Lower leg skin (tissue), 4 donors: Measurements from ENCODE around the gene EMSY. TPM values are rescaled to one million over a fixed set of nuclear protein-coding genes. Genes with fewer than 3 reads are reported as not detected.
"Not testable (repeated sequence)": the region's sequence is repeated elsewhere in the genome, so short reads cannot be mapped to it uniquely, and the experiment has no call there.

Source experiments
- DNase-seq, 2 donors: peaks; one replicate each; pipeline ENCODE4 v3.0.0-alpha.2; 2019; ENCODE audit warnings: low spot score in 2 of 2
- H3K4me3 ChIP-seq: fragments of 200-600 bp; sonication (generic); 2 replicates; pipeline ENCODE4 v1.5.1; 2017; ENCODE audit warnings: mild to moderate bottlenecking, low read depth; ENCODE audit not compliant: poor library complexity, severe bottlenecking
- POLR2A ChIP-seq, 2 donors: fragments of 450-650 bp; IDR thresholded peaks; one replicate each; pipeline ENCODE4 v1.6.1; 2016 to 2017; ENCODE audit warnings: antibody characterized with exemption in 2 of 2, mild to moderate bottlenecking in 1 of 2, moderate library complexity in 1 of 2
- WGBS, 2 donors: methylation state at CpG; one replicate each; pipeline ENCODE4 v1.1.5; 2018; 5-methylcytosine and 5-hydroxymethylcytosine counted together
- intact Hi-C: fragments of 100-400 bp; cut with DNase I; formaldehyde crosslinking; loops from one replicate; pipeline ENCODE4 v1.15.0; 2023; ENCODE audit warnings: low total_unique reads
- total RNA-seq, 4 donors: library from RNA; depleted of rRNA; stranded (reverse); fragments of >200 nt; gene quantifications; one replicate each; pipeline ENCODE4 v1.1.0, GENCODE V29; 2016
- TF ChIP-seq, protein P1 (sequence below), 3 donors: fragments of 450-650 bp; IDR thresholded peaks; one replicate each; pipeline ENCODE4 v1.5.1; 2016; ENCODE audit warnings: antibody characterized with exemption in 3 of 3, mild to moderate bottlenecking in 3 of 3, moderate library complexity in 2 of 3

Gene EMSY, protein sequence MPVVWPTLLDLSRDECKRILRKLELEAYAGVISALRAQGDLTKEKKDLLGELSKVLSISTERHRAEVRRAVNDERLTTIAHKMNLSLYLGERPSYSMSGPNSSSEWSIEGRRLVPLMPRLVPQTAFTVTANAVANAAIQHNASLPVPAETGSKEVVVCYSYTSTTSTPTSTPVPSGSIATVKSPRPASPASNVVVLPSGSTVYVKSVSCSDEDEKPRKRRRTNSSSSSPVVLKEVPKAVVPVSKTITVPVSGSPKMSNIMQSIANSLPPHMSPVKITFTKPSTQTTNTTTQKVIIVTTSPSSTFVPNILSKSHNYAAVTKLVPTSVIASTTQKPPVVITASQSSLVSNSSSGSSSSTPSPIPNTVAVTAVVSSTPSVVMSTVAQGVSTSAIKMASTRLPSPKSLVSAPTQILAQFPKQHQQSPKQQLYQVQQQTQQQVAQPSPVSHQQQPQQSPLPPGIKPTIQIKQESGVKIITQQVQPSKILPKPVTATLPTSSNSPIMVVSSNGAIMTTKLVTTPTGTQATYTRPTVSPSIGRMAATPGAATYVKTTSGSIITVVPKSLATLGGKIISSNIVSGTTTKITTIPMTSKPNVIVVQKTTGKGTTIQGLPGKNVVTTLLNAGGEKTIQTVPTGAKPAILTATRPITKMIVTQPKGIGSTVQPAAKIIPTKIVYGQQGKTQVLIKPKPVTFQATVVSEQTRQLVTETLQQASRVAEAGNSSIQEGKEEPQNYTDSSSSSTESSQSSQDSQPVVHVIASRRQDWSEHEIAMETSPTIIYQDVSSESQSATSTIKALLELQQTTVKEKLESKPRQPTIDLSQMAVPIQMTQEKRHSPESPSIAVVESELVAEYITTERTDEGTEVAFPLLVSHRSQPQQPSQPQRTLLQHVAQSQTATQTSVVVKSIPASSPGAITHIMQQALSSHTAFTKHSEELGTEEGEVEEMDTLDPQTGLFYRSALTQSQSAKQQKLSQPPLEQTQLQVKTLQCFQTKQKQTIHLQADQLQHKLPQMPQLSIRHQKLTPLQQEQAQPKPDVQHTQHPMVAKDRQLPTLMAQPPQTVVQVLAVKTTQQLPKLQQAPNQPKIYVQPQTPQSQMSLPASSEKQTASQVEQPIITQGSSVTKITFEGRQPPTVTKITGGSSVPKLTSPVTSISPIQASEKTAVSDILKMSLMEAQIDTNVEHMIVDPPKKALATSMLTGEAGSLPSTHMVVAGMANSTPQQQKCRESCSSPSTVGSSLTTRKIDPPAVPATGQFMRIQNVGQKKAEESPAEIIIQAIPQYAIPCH (N-terminal part only)
- total RNA-seq = 10 to 100 TPM; 12.8 to 45.0 (median 14.7) TPM

DNA sequence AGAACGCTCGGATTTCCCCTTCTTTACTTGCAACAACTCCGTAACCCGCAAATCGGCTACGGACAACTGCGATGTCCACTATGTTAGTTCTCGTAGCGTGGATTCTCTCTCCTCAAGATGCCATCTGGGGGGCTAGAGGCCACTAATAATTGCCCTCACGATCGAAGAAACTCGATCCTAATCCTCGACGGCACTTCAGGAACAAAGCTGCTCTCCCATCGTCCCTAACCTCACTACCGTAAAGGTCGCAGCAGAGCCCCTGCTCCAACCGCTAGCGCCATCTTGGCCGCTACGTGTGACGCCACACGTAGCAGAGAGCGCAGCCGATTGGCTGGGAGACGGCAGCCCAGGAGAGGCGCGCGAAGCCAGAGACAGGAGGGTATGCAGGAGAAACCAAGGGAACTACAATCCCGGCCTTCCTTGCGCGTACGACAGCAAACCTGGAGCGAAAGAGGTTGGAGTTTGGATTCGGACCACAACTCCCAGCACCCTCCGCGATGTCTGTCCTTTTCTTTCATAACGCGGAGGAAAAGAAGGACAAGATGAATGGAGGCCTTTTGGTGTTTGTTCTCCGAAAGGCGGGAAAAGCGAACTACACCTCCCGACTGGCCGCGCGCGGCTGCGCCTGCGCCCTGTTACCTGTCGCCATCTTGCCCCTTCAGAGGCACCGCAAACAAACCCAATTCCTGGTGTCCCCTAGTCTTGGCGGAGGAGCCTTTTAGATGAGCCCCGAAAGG lies at the start of gene EMSY:
Gene EMSY, plus strand, starts transcription at position 635 of the 737 bp plus-strand sequence. CDS start 1,921 bp downstream, outside the sequence.
- intact Hi-C loops = loop anchor here (5.0 kb wide), 1 partner anchor 62 kb away; the partner anchor contains the start of genes GVQW3 and THAP12
- H3K4me3 ChIP-seq = peak within 1 kb of the TSS; percentile 91
- peak; percentile 98 for DNase-seq
- 0% methylated on average over 52 to 53 of the region's 53 CpGs for WGBS, 2 donors
- peak in 1 of 2 donors; percentile 96 for TF ChIP-seq POLR2A (IDR thresholded peaks at IDR 0.05)
- TF ChIP-seq, protein P1, sequence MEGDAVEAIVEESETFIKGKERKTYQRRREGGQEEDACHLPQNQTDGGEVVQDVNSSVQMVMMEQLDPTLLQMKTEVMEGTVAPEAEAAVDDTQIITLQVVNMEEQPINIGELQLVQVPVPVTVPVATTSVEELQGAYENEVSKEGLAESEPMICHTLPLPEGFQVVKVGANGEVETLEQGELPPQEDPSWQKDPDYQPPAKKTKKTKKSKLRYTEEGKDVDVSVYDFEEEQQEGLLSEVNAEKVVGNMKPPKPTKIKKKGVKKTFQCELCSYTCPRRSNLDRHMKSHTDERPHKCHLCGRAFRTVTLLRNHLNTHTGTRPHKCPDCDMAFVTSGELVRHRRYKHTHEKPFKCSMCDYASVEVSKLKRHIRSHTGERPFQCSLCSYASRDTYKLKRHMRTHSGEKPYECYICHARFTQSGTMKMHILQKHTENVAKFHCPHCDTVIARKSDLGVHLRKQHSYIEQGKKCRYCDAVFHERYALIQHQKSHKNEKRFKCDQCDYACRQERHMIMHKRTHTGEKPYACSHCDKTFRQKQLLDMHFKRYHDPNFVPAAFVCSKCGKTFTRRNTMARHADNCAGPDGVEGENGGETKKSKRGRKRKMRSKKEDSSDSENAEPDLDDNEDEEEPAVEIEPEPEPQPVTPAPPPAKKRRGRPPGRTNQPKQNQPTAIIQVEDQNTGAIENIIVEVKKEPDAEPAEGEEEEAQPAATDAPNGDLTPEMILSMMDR (IDR thresholded peaks at IDR 0.05) = no peak

DNA sequence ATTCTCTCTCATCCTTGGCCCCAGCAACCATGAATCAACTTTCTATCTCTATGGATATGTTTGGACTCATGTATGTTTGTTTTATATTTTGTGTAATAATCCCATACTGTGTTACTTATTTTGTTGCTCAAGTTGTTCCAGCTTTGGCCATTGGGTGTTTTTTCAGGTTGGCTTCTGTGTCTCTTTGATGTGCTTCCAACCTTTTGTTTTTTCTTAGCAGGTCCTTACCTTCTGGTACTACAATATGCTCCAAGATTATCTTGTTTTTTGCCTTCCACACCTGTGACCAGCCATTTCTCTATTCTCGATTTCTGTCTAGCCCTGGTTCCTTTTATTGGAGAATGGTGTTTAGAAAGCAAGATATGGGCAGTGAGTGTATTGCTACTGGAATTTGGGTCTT lies 49.5 kb upstream of the EMSY start:
- H3K4me3 ChIP-seq = no peak overlapping the region
- TF ChIP-seq, protein P1 (IDR thresholded peaks at IDR 0.05) = no peak
- no peak for TF ChIP-seq POLR2A (IDR thresholded peaks at IDR 0.05)
- intact Hi-C loops = no loop called here
- 93 to 94% methylated on average over 1 of the region's 1 CpG for WGBS, 2 donors
- no peak for DNase-seq

DNA sequence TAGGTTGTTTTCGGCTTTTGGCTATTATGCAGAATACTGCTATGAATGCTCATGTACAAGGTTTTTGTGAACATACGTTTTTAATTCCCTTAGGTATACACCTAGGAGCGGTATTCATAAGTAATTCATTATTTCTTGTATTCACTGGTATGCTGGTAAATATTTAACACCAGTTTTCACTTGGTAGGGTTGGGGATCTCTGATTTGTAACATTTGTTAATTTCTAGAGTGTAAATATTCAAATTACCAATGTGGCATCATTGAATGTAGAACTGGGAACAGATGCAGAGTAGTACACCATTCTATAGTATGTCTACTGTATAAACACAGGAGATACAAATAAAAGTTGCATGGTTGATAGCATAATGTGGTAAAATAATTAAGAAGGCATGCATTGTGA lies 47.4 kb upstream of the EMSY start:
- DNase-seq = no peak
- H3K4me3 ChIP-seq = no peak overlapping the region
- TF ChIP-seq POLR2A (IDR thresholded peaks at IDR 0.05) = no peak
- intact Hi-C loops = no loop called here
- 94 to 98% methylated on average over 3 of the region's 3 CpGs for WGBS, 2 donors

DNA sequence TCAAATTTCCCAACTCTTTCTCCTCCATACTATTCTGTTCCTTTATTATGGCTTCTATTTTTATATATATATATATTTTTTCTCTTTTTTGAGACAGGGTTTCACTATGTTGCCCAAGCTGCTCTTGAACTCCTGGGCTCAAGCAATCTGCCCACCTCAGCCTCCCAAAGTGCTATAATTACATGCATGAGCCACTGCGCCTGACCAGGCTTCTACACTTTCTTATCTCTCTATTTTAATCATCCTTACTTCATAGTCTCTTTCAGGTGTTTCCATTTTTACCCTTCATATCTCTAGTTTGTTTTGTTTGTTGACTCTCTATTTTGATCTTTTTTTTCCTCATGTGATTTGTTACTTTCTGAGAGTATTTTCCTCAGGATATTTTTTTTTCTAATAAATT lies 43.9 kb upstream of the EMSY start:
- DNase-seq = no peak
- TF ChIP-seq, protein P1 (IDR thresholded peaks at IDR 0.05) = no peak
- no peak for TF ChIP-seq POLR2A (IDR thresholded peaks at IDR 0.05)
- no peak overlapping the region for H3K4me3 ChIP-seq
- intact Hi-C loops = no loop called here
- 94 to 97% methylated on average over 1 of the region's 1 CpG for WGBS, 2 donors

DNA sequence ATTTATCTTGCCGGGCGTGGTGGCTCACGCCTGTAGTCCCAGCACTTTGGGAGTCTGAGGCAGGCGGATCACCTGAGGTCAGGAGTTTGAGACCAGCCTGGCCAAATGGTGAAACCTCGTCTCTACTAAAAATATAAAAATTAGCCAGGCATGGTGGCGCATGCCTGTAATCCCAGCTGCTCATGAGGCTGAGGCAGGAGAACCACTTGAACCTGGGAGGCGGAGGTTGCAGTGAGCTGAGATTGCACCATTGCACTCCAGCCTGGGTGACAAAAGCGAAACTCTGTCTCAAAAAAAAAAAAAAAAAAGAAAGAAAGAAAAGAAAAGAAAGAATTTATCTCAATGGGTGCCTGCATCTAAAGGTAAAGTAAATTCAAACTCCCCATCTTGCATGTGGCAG lies 43.3 kb upstream of the EMSY start:
- intact Hi-C loops = not testable (repeated sequence)

DNA sequence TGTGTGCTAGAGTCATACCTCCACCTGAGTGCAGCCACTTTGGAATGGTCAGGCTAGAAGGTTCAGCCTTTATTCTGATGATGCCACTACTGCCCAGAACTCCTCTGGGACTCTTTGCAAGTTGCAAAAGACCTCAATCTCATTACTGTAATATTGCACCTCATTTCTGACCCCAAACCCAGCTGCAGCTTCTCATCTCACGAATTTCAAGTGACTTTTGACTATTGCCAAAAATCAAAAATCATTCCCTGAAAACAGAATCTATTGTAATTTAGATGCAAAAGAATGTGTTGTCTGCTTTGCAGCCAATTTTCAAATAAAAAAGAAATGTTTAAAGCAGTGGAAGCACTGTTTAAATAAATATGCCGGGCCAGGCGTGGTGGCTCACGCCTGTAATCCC lies 38.5 kb upstream of the EMSY start:
- TF ChIP-seq, protein P1 (IDR thresholded peaks at IDR 0.05) = no peak
- TF ChIP-seq POLR2A (IDR thresholded peaks at IDR 0.05) = no peak
- WGBS, 2 donors = 93 to 94% methylated on average over 4 of the region's 4 CpGs
- intact Hi-C loops = no loop called here
- H3K4me3 ChIP-seq = no peak overlapping the region
- no peak for DNase-seq

More for the DNA sequence above, 43.3 kb upstream of the EMSY start:
- not testable (repeated sequence) for H3K4me3 ChIP-seq, DNase-seq
- 83 to 94% methylated on average over 8 of the region's 8 CpGs for whole genome bisulfite sequencing, 2 donors
